Mesangial cell (primary cell): ENCODE data around the gene GLG1. TPM values are rescaled to one million over a fixed set of nuclear protein-coding genes. Genes with fewer than 3 reads are reported as not detected.

Source experiments
- total RNA-seq: library from RNA; depleted of rRNA; stranded (reverse); fragments of >200 nt; gene quantifications from 2 replicates; pipeline ENCODE4 v1.2.3, GENCODE V29; 2015

GLG1 gene
- total RNA-seq = 97.8 and 146 TPM in 2 replicates

GRCh38 chr16:74606521-74607309 lies at the start of gene GLG1:
Gene GLG1 (minus strand): TSS chr16:74607114. CDS start chr16:74607094, 20 bp downstream.

GRCh38 chr16:74420612-74421481 lies 186.1 kb downstream of the GLG1 start, which contains the start of gene CLEC18B:
Gene CLEC18B (minus strand): TSS chr16:74421478. CDS start chr16:74421270, 208 bp downstream.

Other genes with a start within 250 kb of the GLG1 start
- 0.51 TPM in 1 of 2 replicates, not detected in the other for gene NPIPB15, start 230.8 kb downstream of the GLG1 start, total RNA-seq
- gene CLEC18B, start 185.6 kb downstream of the GLG1 start, total RNA-seq = 7.0 and 20.9 TPM in 2 replicates
- 14.3 and 50.0 TPM in 2 replicates for gene RFWD3, start 59.8 kb upstream of the GLG1 start, total RNA-seq
- gene MLKL, start 93.7 kb upstream of the GLG1 start, total RNA-seq = 6.3 and 12.7 TPM in 2 replicates
- gene FA2H, start 167.7 kb upstream of the GLG1 start, total RNA-seq = 0.16 and 1.1 TPM in 2 replicates